HFFc6 (cell line): ENCODE data around the gene EPHA4. TPM values are rescaled to one million over a fixed set of nuclear protein-coding genes. Genes with fewer than 3 reads are reported as not detected.

Experiments used
- DNase-seq: peaks from one replicate; pipeline ENCODE4 v3.0.0-alpha.2; 2018
- H3K27ac Mint-ChIP-seq: 2 replicates; pipeline ENCODE4 v1.8.0; 2020; ENCODE audit warnings: mild to moderate bottlenecking, mixed read lengths
- H3K27me3 Mint-ChIP-seq: 2 replicates; pipeline ENCODE4 v1.8.0; 2021; ENCODE audit warnings: mild to moderate bottlenecking, moderate library complexity, mixed read lengths; ENCODE audit not compliant: insufficient read depth
- H3K36me3 Mint-ChIP-seq: 2 replicates; pipeline ENCODE4 v1.8.0; 2021; ENCODE audit warnings: low read depth, mixed read lengths
- H3K4me1 Mint-ChIP-seq: 2 replicates; pipeline ENCODE4 v1.8.0; 2020; ENCODE audit warnings: low read depth, mixed read lengths
- H3K4me3 Mint-ChIP-seq: 2 replicates; pipeline ENCODE4 v1.8.0; 2020; ENCODE audit warnings: mild to moderate bottlenecking, moderate library complexity, mixed read lengths
- H3K9me3 Mint-ChIP-seq: 2 replicates; pipeline ENCODE4 v1.8.0; 2020; ENCODE audit warnings: mild to moderate bottlenecking, mixed read lengths
- total RNA-seq, 6 experiments: library from RNA; stranded (reverse); fragmentation: NEBNext Ultra II Directional; extraction: Animal tissue kit (Norgen Biotek cat#: 25700); gene quantifications; 2 replicates in 1 of 6; 3 replicates in 5 of 6; pipeline ENCODE4 v1.2.3, GENCODE V29; 2021
- TF ChIP-seq, protein P1 (sequence below): fragments of 200-600 bp; sonication (generic); IDR thresholded peaks from 2 replicates; pipeline ENCODE4 v1.5.0; 2021; ENCODE audit warnings: antibody characterized with exemption, mild to moderate bottlenecking

Gene EPHA4
- total RNA-seq, 6 experiments from 2014 or later = 41.4 to 65.3 (median 51.9) TPM

DNA sequence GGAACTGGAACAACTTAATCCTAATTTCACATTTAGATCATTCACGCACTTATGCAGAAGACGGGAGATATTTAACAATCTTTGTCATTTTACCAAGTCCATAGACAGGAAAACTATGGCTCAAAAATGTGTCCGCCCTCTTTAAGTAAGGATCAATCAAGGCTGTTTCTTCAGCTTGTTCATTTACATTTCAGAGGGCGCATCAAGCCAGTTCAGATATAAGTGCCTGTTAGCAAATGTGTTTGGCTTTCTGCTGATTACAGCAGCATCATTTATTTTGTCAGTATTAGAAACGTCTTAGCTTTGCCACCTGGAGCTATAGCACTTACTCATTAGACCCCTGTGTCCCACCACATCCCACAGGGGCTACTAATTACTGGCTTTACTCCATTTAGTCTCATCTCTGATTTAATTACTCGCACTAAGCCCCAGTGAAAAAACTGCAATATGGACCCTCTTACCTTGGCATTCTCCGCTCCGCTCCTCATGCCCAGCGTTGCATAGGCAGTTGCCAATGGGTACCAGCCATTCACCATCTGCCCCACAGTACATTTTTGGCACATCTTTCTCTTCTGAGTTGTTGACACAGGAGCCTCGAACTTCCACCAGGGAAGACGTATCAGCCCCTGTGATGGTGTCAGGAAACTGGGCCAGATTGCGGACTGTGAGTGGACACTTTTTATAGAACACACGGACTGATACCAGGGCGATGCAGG is 8.7 kb downstream of the EPHA4 start:
- peaks cover 16% of the 10 kb centered on the region for H3K4me1 Mint-ChIP-seq
- peaks cover 38% of the 10 kb centered on the region for H3K36me3 Mint-ChIP-seq
- TF ChIP-seq, protein P1, sequence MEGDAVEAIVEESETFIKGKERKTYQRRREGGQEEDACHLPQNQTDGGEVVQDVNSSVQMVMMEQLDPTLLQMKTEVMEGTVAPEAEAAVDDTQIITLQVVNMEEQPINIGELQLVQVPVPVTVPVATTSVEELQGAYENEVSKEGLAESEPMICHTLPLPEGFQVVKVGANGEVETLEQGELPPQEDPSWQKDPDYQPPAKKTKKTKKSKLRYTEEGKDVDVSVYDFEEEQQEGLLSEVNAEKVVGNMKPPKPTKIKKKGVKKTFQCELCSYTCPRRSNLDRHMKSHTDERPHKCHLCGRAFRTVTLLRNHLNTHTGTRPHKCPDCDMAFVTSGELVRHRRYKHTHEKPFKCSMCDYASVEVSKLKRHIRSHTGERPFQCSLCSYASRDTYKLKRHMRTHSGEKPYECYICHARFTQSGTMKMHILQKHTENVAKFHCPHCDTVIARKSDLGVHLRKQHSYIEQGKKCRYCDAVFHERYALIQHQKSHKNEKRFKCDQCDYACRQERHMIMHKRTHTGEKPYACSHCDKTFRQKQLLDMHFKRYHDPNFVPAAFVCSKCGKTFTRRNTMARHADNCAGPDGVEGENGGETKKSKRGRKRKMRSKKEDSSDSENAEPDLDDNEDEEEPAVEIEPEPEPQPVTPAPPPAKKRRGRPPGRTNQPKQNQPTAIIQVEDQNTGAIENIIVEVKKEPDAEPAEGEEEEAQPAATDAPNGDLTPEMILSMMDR = no peak
- H3K4me3 Mint-ChIP-seq = no peak overlapping the region
- no peaks in the 10 kb centered on the region for H3K9me3 Mint-ChIP-seq
- DNase-seq = no peak
- no peak overlapping the region for H3K27ac Mint-ChIP-seq
- H3K27me3 Mint-ChIP-seq = no peaks in the 10 kb centered on the region

DNA sequence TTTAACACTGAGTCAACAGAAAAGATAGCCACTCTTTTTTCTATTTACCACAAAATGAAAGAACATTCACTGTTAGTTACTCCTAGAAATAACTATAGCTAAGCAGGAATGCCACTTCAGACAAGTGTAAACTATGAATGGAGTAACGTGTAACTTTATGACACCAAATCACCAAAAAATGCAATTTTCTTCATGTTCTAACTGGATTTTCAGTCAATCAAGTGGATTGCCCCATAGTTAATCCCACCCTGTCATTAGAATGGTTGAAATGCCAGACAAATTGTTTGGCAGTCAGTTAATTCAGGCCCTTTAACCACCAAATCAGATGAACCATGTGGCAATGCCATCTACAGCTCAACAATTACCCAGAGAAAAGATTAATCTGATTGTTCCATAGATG is 9.9 kb downstream of the EPHA4 start:
- H3K27ac Mint-ChIP-seq = no peak overlapping the region
- H3K4me1 Mint-ChIP-seq = 0 out of 2 replicates have a peak, but pooled peaks cover 6% of the 10 kb centered on the region
- H3K9me3 Mint-ChIP-seq = no peaks in the 10 kb centered on the region
- H3K4me3 Mint-ChIP-seq = no peak overlapping the region
- H3K27me3 Mint-ChIP-seq = no peaks in the 10 kb centered on the region
- TF ChIP-seq, protein P1 = no peak
- no peak for DNase-seq
- H3K36me3 Mint-ChIP-seq = peaks cover 34% of the 10 kb centered on the region

DNA sequence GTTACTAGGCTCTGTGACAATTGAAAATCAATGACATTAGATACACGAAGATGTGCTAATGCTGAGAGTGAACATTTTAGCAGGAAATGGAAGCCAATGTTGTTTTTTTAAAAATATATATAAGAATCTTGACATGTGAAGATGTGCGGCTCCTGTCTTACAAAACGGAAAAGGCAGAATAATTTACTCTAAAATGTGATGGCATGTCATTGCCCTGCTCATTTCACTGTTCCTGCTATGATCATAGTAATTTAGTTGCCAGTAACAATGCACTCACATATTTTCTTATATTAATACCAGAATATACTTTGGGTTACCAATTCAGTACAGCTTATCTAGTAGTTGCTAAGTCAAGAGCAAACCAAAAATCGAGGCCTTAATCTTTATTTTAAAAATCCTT is 10.3 kb downstream of the EPHA4 start:
- Mint-ChIP-seq H3K27me3 (no peaks in the 10 kb centered on the region), H3K36me3 (peaks cover 34% of the 10 kb centered on the region), H3K4me3 (no peak overlapping the region), H3K4me1 (0 out of 2 replicates have a peak, but pooled peaks cover 6% of the 10 kb centered on the region), H3K27ac (no peak overlapping the region), H3K9me3 (no peaks in the 10 kb centered on the region)
- DNase-seq = no peak
- TF ChIP-seq, protein P1 = no peak

DNA sequence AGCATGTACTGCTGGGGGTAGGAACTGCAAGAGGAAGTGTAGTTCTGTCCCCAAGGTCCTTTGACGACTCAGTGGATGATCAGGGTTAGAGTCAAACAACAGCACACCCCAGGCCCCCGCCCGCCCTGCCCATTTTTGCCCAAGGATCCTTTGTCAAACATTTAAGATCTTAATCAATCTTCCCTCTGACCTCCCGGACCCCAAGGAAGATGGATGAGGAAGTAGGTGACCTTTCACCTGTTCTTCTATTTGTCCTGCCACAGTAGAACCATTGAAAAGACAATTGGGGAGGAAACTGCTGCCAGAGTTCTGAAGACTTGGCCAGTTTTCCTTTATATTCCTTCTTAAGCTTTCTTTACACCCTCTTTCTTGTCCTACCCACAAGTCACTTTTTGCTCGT is 12.1 kb downstream of the EPHA4 start:
- Mint-ChIP-seq H3K36me3 (peaks cover 34% of the 10 kb centered on the region), H3K4me1 (peaks cover 14% of the 10 kb centered on the region), H3K4me3 (no peak overlapping the region), H3K9me3 (no peaks in the 10 kb centered on the region), H3K27ac (no peak overlapping the region), H3K27me3 (no peaks in the 10 kb centered on the region; the same call in 1 of the 2 replicates)
- TF ChIP-seq, protein P1 = no peak
- DNase-seq = no peak

DNA sequence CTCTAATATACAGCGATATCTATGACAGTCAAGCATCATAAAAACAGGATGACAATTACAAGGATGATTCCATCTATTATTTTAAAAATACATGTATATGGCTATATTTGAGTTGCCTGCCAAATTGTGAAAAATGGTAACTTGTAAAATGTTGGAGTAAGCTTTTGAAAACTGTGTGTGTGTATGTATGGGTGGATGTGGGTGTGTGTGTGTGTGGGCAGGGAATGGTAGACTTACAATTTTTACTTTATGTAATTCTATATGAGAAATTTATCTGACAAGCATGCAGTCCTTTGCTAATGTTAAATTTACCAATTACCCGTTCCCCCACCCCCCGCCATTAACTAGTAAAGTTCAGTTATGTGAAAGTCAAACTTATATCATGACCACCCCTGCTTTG is 14.0 kb downstream of the EPHA4 start:
- Mint-ChIP-seq H3K36me3 (peaks cover 25% of the 10 kb centered on the region), H3K4me3 (no peak overlapping the region), H3K4me1 (peaks cover 24% of the 10 kb centered on the region), H3K9me3 (no peaks in the 10 kb centered on the region), H3K27me3 (no peaks in the 10 kb centered on the region; the same call in 1 of the 2 replicates), H3K27ac (no peak overlapping the region)
- no peak for DNase-seq
- TF ChIP-seq, protein P1 = no peak
